ENCODE measurements around the gene DGCR2. TPM values are rescaled to one million over a fixed set of nuclear protein-coding genes. Genes with fewer than 3 reads are reported as not detected.

Gene DGCR2
- total RNA-seq, 3 donors from 2014 or later = 36.8 to 58.4 (median 42.9) TPM

- H3K36me3 ChIP-seq = no peaks in the 10 kb centered on the region
- TF ChIP-seq POLR2A (IDR thresholded peaks at IDR 0.05) (no peak), POLR2AphosphoS5 (IDR thresholded peaks at IDR 0.05) (no peak), CTCF (IDR thresholded peaks at IDR 0.05) (no peak)
- H3K27ac ChIP-seq = no peak overlapping the region
- intact Hi-C loops (cut with DNase I; ENCODE audit: low total_unique reads) = no loop called here
- no peaks in the 10 kb centered on the region for H3K9me3 ChIP-seq
- H3K4me3 ChIP-seq = peak overlapping the region in 2 of 3 donors; percentile 39 to 63
- H3K27me3 ChIP-seq = peaks cover 7 to 53% of the 10 kb centered on the region in 2 donors
- peaks cover 2 to 4% of the 10 kb centered on the region in 2 donors for H3K4me1 ChIP-seq
- no peak for DNase-seq (ENCODE audit: low spot score in 2 of 2)
Observed at GRCh38 chr22:19148417-19149046, 26.3 kb upstream of the DGCR2 start.

- Histone ChIP-seq H3K27ac (no peak overlapping the region), H3K27me3 (peaks cover 7 to 42% of the 10 kb centered on the region in 2 donors), H3K4me3 (no peak overlapping the region), H3K36me3 (no peaks in the 10 kb centered on the region), H3K4me1 (peaks cover 3 to 4% of the 10 kb centered on the region in 2 donors), H3K9me3 (no peaks in the 10 kb centered on the region)
- TF ChIP-seq POLR2AphosphoS5 (IDR thresholded peaks at IDR 0.05) = no peak
- no peak for TF ChIP-seq CTCF (IDR thresholded peaks at IDR 0.05)
- no peak for TF ChIP-seq POLR2A (IDR thresholded peaks at IDR 0.05)
- intact Hi-C loops (cut with DNase I; ENCODE audit: low total_unique reads) = no loop called here
- DNase-seq (ENCODE audit: low spot score in 2 of 2) = no peak
Observed at GRCh38 chr22:19147195-19147780, 25.1 kb upstream of the DGCR2 start.

- intact Hi-C loops (cut with DNase I; ENCODE audit: low total_unique reads) = no loop called here
Observed at GRCh38 chr22:19146215-19146968, 24.2 kb upstream of the DGCR2 start.

GRCh38 chr22:19143967-19144400 lies 21.8 kb upstream of the DGCR2 start:
- Histone ChIP-seq H3K27ac (peak overlapping the region; percentile 69 to 83), H3K36me3 (no peaks in the 10 kb centered on the region), H3K4me1 (peaks cover 0 to 3% of the 10 kb centered on the region in 2 donors), H3K27me3 (peaks cover 0 to 14% of the 10 kb centered on the region in 2 donors), H3K9me3 (no peaks in the 10 kb centered on the region), H3K4me3 (peak overlapping the region; percentile 76 to 91 (median 78))
- TF ChIP-seq CTCF (IDR thresholded peaks at IDR 0.05) = no peak
- TF ChIP-seq POLR2AphosphoS5 (IDR thresholded peaks at IDR 0.05) = no peak
- TF ChIP-seq POLR2A (IDR thresholded peaks at IDR 0.05) = no peak
- DNase-seq (ENCODE audit: low spot score in 2 of 2) = no peak
- intact Hi-C loops (cut with DNase I; ENCODE audit: low total_unique reads) = no loop called here

More at GRCh38 chr22:19146215-19146968, 24.2 kb upstream of the DGCR2 start:
- Histone ChIP-seq H3K9me3 (no peaks in the 10 kb centered on the region), H3K27me3 (peaks cover 7 to 33% of the 10 kb centered on the region in 2 donors), H3K4me3 (no peak overlapping the region), H3K27ac (no peak overlapping the region), H3K36me3 (no peaks in the 10 kb centered on the region), H3K4me1 (peaks cover 3 to 4% of the 10 kb centered on the region in 2 donors)
- DNase-seq (ENCODE audit: low spot score in 2 of 2) = no peak
- TF ChIP-seq POLR2A (IDR thresholded peaks at IDR 0.05) = no peak
- TF ChIP-seq POLR2AphosphoS5 (IDR thresholded peaks at IDR 0.05) = no peak
- TF ChIP-seq CTCF (IDR thresholded peaks at IDR 0.05) = no peak
